Measurements from ENCODE around the gene DOCK9.

The DOCK9 gene

GRCh38 chr13:98842858-98843481 is 134.9 kb downstream of the DOCK9 start:
- DNase-seq: peak; percentile 7

DNA sequence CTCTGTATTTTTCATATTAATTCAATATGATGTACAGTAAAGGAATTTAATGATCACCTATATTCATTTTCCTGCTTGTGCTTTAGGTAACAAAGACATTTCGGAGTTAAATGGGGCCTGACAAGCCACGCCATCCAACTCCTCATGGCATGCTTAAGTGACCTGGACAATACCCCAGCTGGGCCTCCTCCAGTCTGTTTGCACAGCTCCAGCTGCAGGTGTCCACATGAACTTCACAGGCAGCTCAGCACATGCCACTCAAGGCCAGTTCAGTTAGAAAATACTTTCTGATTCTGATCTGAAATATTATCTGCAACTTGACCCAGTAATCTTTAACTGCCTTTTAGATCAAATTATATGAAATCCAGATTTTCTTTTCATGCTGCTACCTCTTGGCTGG is 135.8 kb downstream of the DOCK9 start:
- DNase-seq: no peak

DNA sequence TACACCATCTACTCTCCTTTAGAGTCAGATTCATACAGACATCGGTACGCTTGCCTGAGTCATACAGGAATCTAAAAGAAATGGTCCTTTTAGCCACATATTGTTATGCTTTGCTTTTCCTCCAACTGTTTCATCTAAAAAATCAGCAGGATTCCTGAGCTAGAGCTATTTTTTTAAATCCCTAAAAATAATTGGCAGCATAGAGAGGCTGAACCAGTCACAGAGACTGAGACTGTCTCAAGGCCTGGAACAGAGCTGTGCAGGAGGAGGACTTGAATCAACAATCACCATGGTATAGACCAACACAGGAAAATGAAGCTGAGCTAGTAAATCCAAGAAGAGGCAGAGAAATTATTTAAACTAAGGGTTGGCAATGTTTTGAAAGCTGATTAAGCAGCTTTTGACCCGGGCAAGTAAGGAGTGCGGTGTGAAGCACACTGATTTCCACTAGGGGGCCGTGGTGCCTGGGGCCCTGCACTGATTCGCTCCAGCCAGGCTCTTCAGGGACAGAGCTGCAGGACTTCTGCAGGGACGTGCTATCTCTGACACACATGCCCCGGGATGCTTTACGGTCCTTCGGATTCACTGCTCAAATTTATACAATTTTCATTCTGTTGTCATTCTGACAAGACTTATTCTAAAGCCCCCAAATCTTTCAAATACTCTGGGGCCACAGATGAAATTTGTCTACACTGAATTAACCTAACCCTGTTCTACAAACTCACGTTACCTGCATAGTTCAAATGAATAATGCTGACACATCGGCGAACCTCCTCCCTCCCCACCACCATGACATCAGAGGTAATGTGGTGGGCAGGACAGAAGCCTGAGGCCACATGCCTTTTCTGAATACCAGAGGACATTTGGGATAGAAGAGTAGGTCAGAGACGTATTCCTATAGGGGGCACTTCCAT is 137.8 kb downstream of the DOCK9 start:
- DNase-seq: peak; percentile 3

- DNase-seq: no peak
Measured at GRCh38 chr13:98838776-98839175, 139.1 kb downstream of the DOCK9 start.

GRCh38 chr13:98837896-98838295 is 140.0 kb downstream of the DOCK9 start:
- no peak for DNase-seq

GRCh38 chr13:98835156-98835555 is 142.7 kb downstream of the DOCK9 start:
- no peak for DNase-seq

GRCh38 chr13:98834254-98834960 is 143.5 kb downstream of the DOCK9 start:
- DNase-seq: no peak

DNA sequence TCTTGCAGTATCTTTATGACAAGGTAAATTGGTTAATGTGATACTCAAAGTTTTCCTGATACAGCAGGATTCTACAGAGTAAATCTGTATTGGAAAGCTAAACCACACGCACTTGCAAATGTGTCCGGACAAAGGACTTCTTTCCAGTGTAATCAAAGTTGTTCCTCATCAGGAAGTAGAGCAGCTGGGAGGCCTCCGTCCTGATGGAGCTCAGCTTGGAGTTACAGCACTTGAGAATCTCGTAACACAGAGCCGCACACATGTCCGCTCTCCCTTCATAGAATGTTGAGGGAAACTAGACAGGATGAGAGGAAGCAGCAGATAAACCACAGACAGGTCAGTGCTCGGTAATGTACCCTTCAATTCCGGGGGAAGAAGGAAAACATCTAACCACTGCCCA is 146.6 kb downstream of the DOCK9 start:
- no peak for DNase-seq

DNA sequence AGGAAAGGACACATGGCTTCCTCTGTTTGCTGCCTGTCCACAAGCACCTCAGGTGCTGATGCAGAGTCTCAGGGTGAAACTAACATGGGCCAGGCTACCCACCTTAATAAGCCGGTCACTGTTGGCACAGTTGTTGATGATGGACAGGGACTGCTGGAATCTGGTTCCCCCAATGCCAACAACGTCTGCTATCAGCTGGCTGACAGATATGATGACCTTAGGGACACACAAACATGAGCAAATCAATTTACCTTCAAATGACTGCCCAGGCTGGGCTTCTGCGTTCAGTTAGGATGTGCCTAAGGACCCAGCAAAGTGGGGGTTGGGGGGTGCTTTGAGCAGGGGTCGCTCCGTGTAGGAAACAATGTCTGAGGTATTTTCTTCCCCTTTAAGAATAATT is 148.3 kb downstream of the DOCK9 start:
- no peak for DNase-seq

- no peak for DNase-seq
Measured at GRCh38 chr13:98828614-98829013, 149.2 kb downstream of the DOCK9 start.

DNA sequence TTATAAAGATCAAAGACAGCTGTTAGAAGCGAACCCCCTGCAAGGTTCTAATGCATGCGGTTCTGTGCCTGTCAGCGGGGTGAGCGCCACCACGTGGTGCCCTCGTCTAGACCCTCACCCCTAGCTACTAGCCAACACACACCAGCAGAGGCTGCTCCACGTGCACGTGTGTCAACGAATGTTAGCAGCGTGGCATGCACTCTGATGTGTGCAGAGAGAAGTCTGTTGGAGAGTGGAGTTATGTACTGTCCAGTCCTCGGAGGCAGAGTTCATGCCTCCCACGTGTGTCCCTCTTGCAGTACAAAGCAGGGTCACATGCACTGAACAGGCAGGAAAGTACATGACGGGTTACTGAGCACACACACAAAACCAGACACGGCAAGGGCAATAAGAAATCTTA is 150.4 kb downstream of the DOCK9 start:
- no peak for DNase-seq

- DNase-seq: no peak
Measured at GRCh38 chr13:98826146-98826545, 151.7 kb downstream of the DOCK9 start.

DNA sequence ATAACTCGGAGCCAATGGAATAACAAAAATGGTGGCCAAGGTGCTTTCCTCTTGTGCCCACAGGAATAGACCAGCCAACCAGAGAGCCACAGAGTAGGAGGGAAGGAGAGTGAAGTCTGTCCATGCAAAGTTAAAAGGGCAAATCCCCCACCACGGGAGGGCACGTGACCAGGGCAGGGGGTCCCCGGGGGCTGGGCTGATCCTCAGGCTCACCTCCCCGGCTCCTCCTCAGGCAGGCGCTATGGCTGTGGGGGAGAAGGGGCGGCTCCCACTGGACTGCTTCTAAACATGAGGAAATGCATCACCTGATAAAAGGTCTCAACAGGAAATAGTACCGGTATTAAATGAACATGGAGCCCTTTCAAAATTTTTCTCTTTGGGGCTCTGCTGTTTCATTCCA is 152.2 kb downstream of the DOCK9 start:
- no peak for DNase-seq

DNA sequence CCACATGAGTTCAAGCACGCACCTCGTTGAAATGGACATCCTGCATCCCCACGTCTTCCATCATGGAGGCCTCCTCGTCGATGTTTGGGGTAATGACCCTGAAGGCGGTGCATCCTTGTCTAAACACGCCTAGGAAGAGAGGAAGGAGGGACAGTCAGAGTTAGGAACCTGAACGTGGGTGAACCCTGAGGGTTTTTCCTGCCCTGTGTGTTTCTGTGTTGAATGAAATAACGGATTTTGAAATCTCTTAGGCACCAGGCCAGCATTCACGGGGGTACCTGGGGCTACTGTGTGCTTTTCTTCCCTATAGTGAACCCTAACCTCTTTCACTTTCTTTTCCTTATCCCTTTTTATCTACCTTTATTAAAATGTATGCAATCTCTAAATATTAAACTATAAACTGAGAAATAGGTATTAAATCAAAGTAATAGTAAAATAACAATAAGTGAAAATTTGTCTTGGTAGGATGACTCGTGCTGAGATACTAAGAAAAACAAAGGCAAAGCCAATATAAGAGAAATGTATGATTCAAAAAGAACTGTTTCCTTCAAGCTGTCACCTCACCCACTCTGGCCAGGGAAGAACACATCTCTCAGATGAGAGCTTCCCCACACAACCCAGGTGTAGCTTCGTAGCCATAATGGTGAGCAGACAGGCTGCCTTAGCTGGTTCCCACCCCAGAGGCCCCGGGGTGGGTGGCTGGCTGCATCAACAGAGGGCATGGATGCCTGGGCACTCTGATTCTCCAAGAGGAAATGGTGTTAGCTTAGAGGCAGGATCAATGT is 153.3 kb downstream of the DOCK9 start:
- no peak for DNase-seq

- no peak for DNase-seq
Measured at GRCh38 chr13:98823442-98823841, 154.4 kb downstream of the DOCK9 start.

- no peak for DNase-seq
Measured at GRCh38 chr13:98822225-98822606, 155.6 kb downstream of the DOCK9 start.

DNA sequence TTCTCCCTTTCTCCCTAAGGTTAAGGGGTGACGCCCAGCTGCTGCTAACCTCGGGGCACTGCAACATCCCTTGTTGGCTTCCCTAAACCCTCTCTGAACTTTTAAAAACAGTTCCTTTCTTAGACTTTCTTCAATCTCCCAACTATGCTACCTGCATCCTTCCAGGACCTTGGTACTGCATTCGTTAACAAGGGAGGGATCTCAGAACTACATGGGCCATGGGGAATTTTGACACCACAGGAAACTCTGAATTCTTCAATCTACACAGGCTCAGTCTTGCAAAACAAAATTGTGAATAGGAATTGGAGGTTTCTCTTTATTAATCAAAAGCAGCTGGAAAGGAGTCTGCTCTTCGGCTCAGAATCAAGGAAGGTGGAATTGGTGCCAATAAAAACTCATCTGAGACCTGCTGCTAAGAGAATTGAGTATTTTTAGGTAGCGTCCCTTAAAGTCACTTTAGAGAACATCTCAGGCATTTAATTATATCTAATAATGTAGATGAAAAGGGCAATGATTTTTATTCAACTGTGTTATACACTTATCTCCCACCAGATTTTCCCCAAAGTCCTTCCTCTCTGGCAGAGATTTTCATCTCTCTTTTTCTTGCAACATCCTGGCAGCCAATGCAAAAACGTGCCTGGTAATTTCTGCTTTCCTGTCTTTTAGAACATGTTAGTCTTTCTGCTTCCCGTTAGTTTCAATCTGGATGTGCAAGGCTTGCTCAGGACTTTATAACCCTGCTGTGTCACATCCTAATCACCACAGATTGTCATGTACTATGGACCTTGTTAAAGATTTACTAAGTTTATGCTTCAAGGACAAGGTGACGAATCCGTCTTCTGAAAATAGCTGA is 156.3 kb downstream of the DOCK9 start:
- DNase-seq: no peak

GRCh38 chr13:98820744-98821371 is 157.0 kb downstream of the DOCK9 start:
- DNase-seq: no peak

DNA sequence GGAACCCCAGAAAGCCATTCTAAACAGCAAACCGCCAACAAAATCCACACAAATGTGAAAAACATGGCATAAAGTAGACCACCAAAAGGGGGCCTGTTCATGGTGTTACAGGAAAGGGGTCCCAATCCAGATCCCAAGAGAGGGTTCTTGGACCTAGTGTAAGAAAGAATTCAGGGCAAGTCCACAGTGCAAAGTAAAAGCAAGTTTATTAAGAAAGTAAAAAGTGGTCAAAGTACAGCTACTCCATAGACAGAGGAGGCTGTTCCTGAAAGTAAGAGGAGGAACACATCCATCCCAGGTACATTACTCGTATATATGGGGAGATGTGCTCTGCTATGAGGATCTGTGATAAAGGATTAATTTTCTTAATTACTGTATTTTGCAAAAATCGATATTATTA is 157.6 kb downstream of the DOCK9 start:
- no peak for DNase-seq

DNA sequence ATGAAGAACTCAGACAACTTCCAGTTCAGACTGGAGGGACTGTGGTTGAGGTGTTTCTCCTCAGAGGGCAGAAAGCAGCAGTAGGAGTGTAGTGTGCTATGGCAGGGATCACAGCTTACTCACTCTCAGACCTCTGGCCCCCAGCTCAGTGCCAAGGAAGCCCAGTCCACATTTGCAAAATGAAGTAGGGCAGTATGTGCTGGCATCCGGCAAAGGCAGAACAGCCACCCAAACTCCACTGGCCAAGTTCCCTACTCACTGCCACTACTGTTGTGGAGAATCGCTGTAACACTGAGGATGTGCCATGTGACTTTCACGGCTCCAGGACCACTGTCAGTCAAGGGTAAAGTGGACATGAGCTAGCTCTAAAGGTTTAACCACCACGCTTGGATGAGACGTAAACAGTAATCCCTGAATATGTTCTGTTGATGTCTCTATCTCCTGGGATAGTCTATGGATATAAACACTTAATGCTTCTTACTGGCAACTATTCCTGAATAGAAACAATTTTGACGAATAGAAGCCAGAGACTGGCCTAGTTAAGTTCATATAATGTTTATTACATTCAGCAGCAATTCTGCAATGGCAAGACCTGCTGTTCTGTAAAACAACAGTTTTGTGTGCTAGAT is 158.4 kb downstream of the DOCK9 start:
- no peak for DNase-seq

DNA sequence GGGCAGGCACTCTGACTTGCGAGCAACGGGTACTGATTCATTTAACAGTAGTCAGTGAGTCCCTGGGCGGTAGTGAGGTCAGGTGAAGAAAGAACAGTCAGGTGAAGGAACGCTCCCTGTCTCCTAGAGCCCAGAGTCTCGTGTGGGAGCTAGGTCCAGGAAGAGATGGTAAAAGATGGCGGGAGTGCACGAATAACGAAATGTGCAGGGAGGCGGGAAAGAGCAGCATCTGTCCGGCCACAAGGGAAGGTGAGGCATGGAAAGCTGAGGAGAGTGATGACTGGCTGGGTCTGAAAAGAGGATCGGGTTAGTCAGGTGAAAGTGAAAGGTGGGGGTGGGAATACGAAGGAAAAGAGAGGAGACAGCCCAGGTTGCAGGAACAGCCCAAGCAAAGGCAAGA is 161.5 kb downstream of the DOCK9 start:
- DNase-seq: no peak
